ENCODE measurements around the gene KRT13. TPM values are rescaled to one million over a fixed set of nuclear protein-coding genes. Genes with fewer than 3 reads are reported as not detected.

The KRT13 gene
- not detected in 2 replicates for total RNA-seq (2021)
- not detected for Bru-seq, nascent RNA
- BruChase-seq, experiment 1, labeled RNA remaining after a 2-hour chase = not detected
- BruChase-seq, experiment 2, labeled RNA remaining after a 6-hour chase = not detected
- long read RNA-seq = 0 reads

DNA sequence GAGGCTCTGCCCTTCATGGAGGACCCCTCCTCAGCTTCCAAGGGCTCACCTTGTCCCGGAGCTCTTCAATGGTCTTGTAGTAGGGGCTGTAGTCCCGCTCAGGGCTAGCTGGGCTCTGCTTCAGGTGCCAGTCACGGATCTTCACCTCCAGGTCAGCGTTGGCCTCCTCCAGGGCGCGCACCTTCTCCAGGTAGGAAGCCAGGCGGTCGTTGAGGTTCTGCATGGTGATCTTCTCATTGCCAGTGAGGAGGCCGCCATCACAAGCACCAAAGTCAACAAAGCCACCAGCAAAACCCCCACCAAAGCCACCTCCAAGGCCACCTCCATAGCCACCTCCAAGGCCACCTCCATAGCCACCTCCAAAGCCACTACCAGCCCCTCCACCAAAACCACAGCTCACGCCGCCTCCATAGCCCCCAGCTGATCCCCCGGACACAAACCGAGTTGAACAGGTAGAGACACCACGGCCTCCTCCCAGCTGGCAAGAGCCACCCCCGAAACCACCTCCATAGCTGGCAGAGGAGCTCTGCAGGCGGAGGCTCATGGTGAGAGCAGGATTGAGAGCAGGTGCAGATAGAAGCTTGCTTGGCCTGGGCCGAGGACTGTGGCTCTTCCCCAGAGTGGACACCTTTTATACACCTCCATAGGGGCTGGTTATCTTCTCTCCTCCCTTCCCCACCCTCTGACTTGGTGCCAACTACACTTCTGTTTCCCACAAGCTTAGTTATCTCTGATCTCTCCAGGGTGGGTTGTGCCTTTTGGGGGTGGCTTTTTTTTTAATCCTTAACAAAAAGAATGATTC, at the start of gene KRT13:
Gene KRT13 (minus strand): TSS at position 606 of the 802 bp plus-strand sequence. CDS start 62 bp downstream, at position 544.
- ChIA-PET CTCF (no interaction called here), POLR2A (ENCODE audit: low non-redundant PET) (no interaction called here)
- Histone ChIP-seq H3K4me3 (ENCODE audit: low read depth, low read length, poor library complexity, severe bottlenecking) (no peak within 1 kb of the TSS), H3K9me3 (ENCODE audit: low read depth, low read length, poor library complexity, severe bottlenecking) (no peaks in the 10 kb centered on the region), H3K27ac (ENCODE audit: low read depth, low read length, poor library complexity, severe bottlenecking) (no peak within 1 kb of the TSS), H3K4me1 (ENCODE audit: insufficient read depth, low read length, poor library complexity, severe bottlenecking) (no peaks in the 10 kb centered on the region), H3K36me3 (ENCODE audit: insufficient read depth, low read length, poor library complexity, severe bottlenecking) (no peaks in the 10 kb centered on the region), H3K27me3 (replicated peaks; ENCODE audit: insufficient read depth, low read depth, low read length, poor library complexity) (no peaks in the 10 kb centered on the region)
- BruUV-seq (replicated peaks) = no TSS peak
- intact Hi-C loops (cut with micrococcal nuclease; ENCODE audit: unreplicated experiment) = no loop called here
- no peak for DNase-seq (ENCODE audit: low spot score)
- TF ChIP-seq EZH2 (IDR thresholded peaks at IDR 0.05; ENCODE audit: borderline replicate concordance, low read depth, low read length, poor library complexity, severe bottlenecking) = no peak
- TF ChIP-seq, protein P1, sequence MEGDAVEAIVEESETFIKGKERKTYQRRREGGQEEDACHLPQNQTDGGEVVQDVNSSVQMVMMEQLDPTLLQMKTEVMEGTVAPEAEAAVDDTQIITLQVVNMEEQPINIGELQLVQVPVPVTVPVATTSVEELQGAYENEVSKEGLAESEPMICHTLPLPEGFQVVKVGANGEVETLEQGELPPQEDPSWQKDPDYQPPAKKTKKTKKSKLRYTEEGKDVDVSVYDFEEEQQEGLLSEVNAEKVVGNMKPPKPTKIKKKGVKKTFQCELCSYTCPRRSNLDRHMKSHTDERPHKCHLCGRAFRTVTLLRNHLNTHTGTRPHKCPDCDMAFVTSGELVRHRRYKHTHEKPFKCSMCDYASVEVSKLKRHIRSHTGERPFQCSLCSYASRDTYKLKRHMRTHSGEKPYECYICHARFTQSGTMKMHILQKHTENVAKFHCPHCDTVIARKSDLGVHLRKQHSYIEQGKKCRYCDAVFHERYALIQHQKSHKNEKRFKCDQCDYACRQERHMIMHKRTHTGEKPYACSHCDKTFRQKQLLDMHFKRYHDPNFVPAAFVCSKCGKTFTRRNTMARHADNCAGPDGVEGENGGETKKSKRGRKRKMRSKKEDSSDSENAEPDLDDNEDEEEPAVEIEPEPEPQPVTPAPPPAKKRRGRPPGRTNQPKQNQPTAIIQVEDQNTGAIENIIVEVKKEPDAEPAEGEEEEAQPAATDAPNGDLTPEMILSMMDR (conservative IDR thresholded peaks at IDR 0.05; ENCODE audit: low read depth, low read length) = no peak

DNA sequence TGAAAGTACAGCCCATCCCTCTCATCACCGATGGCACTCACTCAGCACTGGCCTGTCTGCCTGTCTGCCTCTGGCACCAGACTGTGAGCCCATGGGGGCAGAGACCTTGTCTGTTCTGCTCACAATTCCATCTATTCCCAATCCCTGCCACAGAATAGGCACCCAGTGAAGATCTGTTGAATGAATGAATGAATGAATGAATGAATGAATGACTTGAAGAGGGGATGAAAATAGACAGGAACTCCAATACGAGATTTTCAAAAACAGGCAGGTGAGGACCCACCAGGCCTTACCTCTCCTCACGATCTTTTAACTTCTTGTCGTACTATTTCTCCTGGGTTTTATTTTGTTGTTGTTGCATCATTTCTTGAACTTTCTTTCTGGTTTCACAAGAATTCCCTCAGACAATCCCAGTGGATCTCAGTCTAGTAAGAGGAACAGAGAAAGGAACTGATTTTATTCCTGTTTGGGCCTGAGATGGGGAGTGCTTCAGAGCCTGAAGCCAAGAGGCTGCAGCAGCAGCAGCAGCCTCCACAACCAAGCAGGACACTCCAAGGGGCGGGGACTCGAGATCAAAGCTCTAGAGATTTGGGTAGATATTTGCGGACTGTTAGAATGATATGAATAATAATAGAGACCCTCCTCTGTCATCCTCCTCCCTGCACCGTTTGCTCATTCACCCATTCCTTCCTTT, 48.7 kb upstream of the KRT13 start:
- no TSS peak for BruUV-seq (replicated peaks)
- no peak for DNase-seq (ENCODE audit: low spot score)
- Histone ChIP-seq H3K27me3 (replicated peaks; ENCODE audit: insufficient read depth, low read depth, low read length, poor library complexity) (no peaks in the 10 kb centered on the region), H3K9me3 (ENCODE audit: low read depth, low read length, poor library complexity, severe bottlenecking) (no peaks in the 10 kb centered on the region), H3K27ac (ENCODE audit: low read depth, low read length, poor library complexity, severe bottlenecking) (no peak overlapping the region), H3K4me3 (ENCODE audit: low read depth, low read length, poor library complexity, severe bottlenecking) (no peak overlapping the region), H3K36me3 (ENCODE audit: insufficient read depth, low read length, poor library complexity, severe bottlenecking) (no peaks in the 10 kb centered on the region), H3K4me1 (ENCODE audit: insufficient read depth, low read length, poor library complexity, severe bottlenecking) (no peaks in the 10 kb centered on the region)
- intact Hi-C loops (cut with micrococcal nuclease; ENCODE audit: unreplicated experiment) = no loop called here
- ChIA-PET CTCF (no interaction called here), POLR2A (ENCODE audit: low non-redundant PET) (no interaction called here)
- TF ChIP-seq EZH2 (IDR thresholded peaks at IDR 0.05; ENCODE audit: borderline replicate concordance, low read depth, low read length, poor library complexity, severe bottlenecking) = no peak
- TF ChIP-seq, protein P1 (conservative IDR thresholded peaks at IDR 0.05; ENCODE audit: low read depth, low read length) = no peak

DNA sequence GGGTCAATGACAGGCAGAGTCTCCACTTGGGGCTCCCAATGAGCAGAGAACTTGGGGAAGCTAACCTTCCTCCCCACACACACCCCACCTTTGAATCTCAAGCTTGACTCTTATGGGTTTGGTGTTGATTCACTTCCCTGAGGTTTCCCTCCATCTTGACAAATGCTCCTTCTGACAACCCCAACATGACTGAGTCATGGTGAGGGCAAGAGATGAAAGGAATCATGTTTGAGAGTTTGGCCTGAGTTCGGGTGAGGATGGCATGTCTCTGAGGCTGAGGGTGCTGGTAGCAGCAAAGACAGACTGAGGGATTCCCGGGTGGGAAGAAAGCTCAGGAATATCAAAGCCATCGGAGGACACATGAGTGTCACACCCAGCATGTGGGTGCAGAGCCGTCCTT, 47.8 kb upstream of the KRT13 start:
- no peak for DNase-seq (ENCODE audit: low spot score)
- TF ChIP-seq EZH2 (IDR thresholded peaks at IDR 0.05; ENCODE audit: borderline replicate concordance, low read depth, low read length, poor library complexity, severe bottlenecking) = no peak
- TF ChIP-seq, protein P1 (conservative IDR thresholded peaks at IDR 0.05; ENCODE audit: low read depth, low read length) = no peak
- no peak overlapping the region for H3K4me3 ChIP-seq (ENCODE audit: low read depth, low read length, poor library complexity, severe bottlenecking)
- ChIA-PET CTCF (interaction anchor here (0.6 kb wide), 1 partner anchor 108 kb away, joined by 3 read pairs; no protein-coding TSS in a partner anchor), POLR2A (ENCODE audit: low non-redundant PET) (no interaction called here)
- H3K36me3 ChIP-seq (ENCODE audit: insufficient read depth, low read length, poor library complexity, severe bottlenecking) = no peaks in the 10 kb centered on the region
- H3K27me3 ChIP-seq (replicated peaks; ENCODE audit: insufficient read depth, low read depth, low read length, poor library complexity) = no peaks in the 10 kb centered on the region
- no peaks in the 10 kb centered on the region for H3K4me1 ChIP-seq (ENCODE audit: insufficient read depth, low read length, poor library complexity, severe bottlenecking)
- no peak overlapping the region for H3K27ac ChIP-seq (ENCODE audit: low read depth, low read length, poor library complexity, severe bottlenecking)
- no peaks in the 10 kb centered on the region for H3K9me3 ChIP-seq (ENCODE audit: low read depth, low read length, poor library complexity, severe bottlenecking)
- intact Hi-C loops (cut with micrococcal nuclease; ENCODE audit: unreplicated experiment) = no loop called here
- BruUV-seq (replicated peaks) = no TSS peak

Data from A673 (cell line).